IMR-90 (cell line): ENCODE measurements around the gene FAM234A. TPM values are rescaled to one million over a fixed set of nuclear protein-coding genes. Genes with fewer than 3 reads are reported as not detected.

ENCODE experiments used
- ATAC-seq: fragments of 200-7000 bp; cut with Tn5 transposase; 2 replicates; pipeline ENCODE4 v1.9.1; 2020; ENCODE audit warnings: low read depth, mild to moderate bottlenecking, moderate library complexity
- BruUV-seq: library from RNA; stranded (reverse); fragments of 400-500 nt; replicated peaks from 2 replicates; lab custom pipeline; 2021; lab: Mats Ljungman, UMichigan
- CTCF ChIA-PET: fragments of 300-600 bp; formaldehyde crosslinking; extraction: SDS; loops from one replicate; lab custom pipeline; 2021; ENCODE audit warnings: antibody characterized with exemption; lab: Yijun Ruan, JAX
- POLR2A ChIA-PET: fragments of 300-600 bp; sonication (Branson Sonifier 250); formaldehyde crosslinking; loops from one replicate; lab custom pipeline; 2022; ENCODE audit warnings: antibody characterized with exemption; ENCODE audit not compliant: unreplicated experiment; lab: Charles Lee
- DNase-seq: peaks from one replicate; pipeline ENCODE4 v3.0.0; 2013
- H2AFZ ChIP-seq: replicated peaks from 2 replicates; pipeline ENCODE3; 2013; ENCODE audit warnings: low read length, mild to moderate bottlenecking; ENCODE audit not compliant: poor library complexity
- H2AK5ac ChIP-seq: 2 replicates; pipeline ENCODE4 v1.6.1; 2013; ENCODE audit warnings: low read depth, low read length, inconsistent platforms
- H2AK9ac ChIP-seq: replicated peaks from 2 replicates; pipeline ENCODE3; 2013; ENCODE audit warnings: mild to moderate bottlenecking, low read depth, low read length, moderate library complexity; ENCODE audit not compliant: poor library complexity
- H2BK120ac ChIP-seq: 2 replicates; pipeline ENCODE4 v1.6.1; 2013; ENCODE audit warnings: low read depth, low read length, inconsistent platforms
- H2BK15ac ChIP-seq: 3 replicates; pipeline ENCODE4 v1.6.1; 2013; ENCODE audit warnings: low read depth, low read length, inconsistent platforms
- H2BK20ac ChIP-seq: 2 replicates; pipeline ENCODE4 v1.6.1; 2013; ENCODE audit warnings: low read depth, mild to moderate bottlenecking, inconsistent platforms, low read length, moderate library complexity
- H2BK5ac ChIP-seq: 2 replicates; pipeline ENCODE4 v1.6.1; 2013; ENCODE audit warnings: mild to moderate bottlenecking, low read depth, low read length, inconsistent platforms; ENCODE audit not compliant: poor library complexity, severe bottlenecking
- H3K14ac ChIP-seq: replicated peaks from 2 replicates; pipeline ENCODE4 v1.6.1; 2013; ENCODE audit warnings: low read depth, low read length, inconsistent platforms
- H3K18ac ChIP-seq: 2 replicates; pipeline ENCODE4 v1.6.1; 2013; ENCODE audit warnings: low read depth, low read length, control low read depth
- H3K23ac ChIP-seq: 2 replicates; pipeline ENCODE4 v1.6.1; 2013; ENCODE audit warnings: low read depth, low read length, inconsistent platforms
- H3K27ac ChIP-seq: 2 replicates; pipeline ENCODE4 v1.5.1; 2013; ENCODE audit warnings: mild to moderate bottlenecking, control low read depth, low read length; ENCODE audit not compliant: insufficient read depth
- H3K27me3 ChIP-seq: 2 replicates; pipeline ENCODE4 v1.6.1; 2013; ENCODE audit warnings: low read length; ENCODE audit not compliant: control insufficient read depth, insufficient read depth
- H3K36me3 ChIP-seq: 2 replicates; pipeline ENCODE4 v1.6.1; 2013; ENCODE audit warnings: low read length, mixed read lengths; ENCODE audit not compliant: control insufficient read depth, insufficient read depth
- H3K4ac ChIP-seq: 2 replicates; pipeline ENCODE4 v1.6.1; 2013; ENCODE audit warnings: low read depth, low read length, inconsistent platforms
- H3K4me1 ChIP-seq: 2 replicates; pipeline ENCODE4 v1.6.1; 2013; ENCODE audit warnings: low read length, mixed read lengths; ENCODE audit not compliant: control insufficient read depth, insufficient read depth
- H3K4me2 ChIP-seq: 2 replicates; pipeline ENCODE4 v1.6.1; 2013; ENCODE audit warnings: low read depth, mild to moderate bottlenecking, control low read depth, low read length, moderate library complexity
- H3K4me3 ChIP-seq: 2 replicates; pipeline ENCODE4 v1.5.1; 2013; ENCODE audit warnings: low read depth, mild to moderate bottlenecking, control low read depth, low read length, moderate library complexity; ENCODE audit not compliant: insufficient read depth
- H3K56ac ChIP-seq: 2 replicates; pipeline ENCODE4 v1.6.1; 2013; ENCODE audit warnings: low read length, inconsistent platforms; ENCODE audit not compliant: insufficient read depth; ENCODE audit errors: extremely low read depth
- H3K79me1 ChIP-seq, 2 experiments: 2 replicates each; pipeline ENCODE4 v1.6.1; 2013; ENCODE audit warnings: low read length in 2 of 2, inconsistent platforms in 1 of 2, low read depth in 1 of 2
- H3K9ac ChIP-seq: 2 replicates; pipeline ENCODE4 v1.6.1; 2013; ENCODE audit warnings: low read depth, low read length, control low read depth
- H3K9me1 ChIP-seq: 2 replicates; pipeline ENCODE4 v1.6.1; 2013; ENCODE audit warnings: low read length, inconsistent platforms; ENCODE audit not compliant: insufficient read depth
- H3K9me3 ChIP-seq: 2 replicates; pipeline ENCODE4 v1.6.1; 2013; ENCODE audit warnings: low read length; ENCODE audit not compliant: control insufficient read depth, insufficient read depth
- H4K20me1 ChIP-seq: 2 replicates; pipeline ENCODE4 v1.6.1; 2013; ENCODE audit warnings: low read length, inconsistent platforms; ENCODE audit not compliant: insufficient read depth
- H4K5ac ChIP-seq: 2 replicates; pipeline ENCODE4 v1.6.1; 2013; ENCODE audit warnings: mild to moderate bottlenecking, low read depth, low read length, control low read depth
- H4K8ac ChIP-seq, 2 experiments: 2 replicates each; pipeline ENCODE4 v1.6.1; 2013; ENCODE audit warnings: low read depth in 2 of 2, low read length in 2 of 2, control low read depth in 1 of 2, inconsistent platforms in 1 of 2
- H4K91ac ChIP-seq: 2 replicates; pipeline ENCODE4 v1.6.1; 2013; ENCODE audit warnings: low read depth, low read length, inconsistent platforms; ENCODE audit not compliant: insufficient read depth
- CEBPB ChIP-seq: IDR thresholded peaks from 2 replicates; pipeline ENCODE4 v1.6.1; 2012; ENCODE audit warnings: low read depth, low read length, improper control_type of control experiment
- MAFK ChIP-seq: IDR thresholded peaks from 2 replicates; pipeline ENCODE4 v1.6.1; 2012; ENCODE audit warnings: low read depth, low read length, improper control_type of control experiment
- WGBS, 2 experiments: methylation state at CpG; one replicate each; pipeline versions ENCODE4 v1.1.5 to v1.1.7; 2013; ENCODE audit warnings: missing lambda C conversion rate in 2 of 2; ENCODE audit not compliant: insufficient read length in 1 of 2; ENCODE audit errors: extremely low coverage in 2 of 2; 5-methylcytosine and 5-hydroxymethylcytosine counted together
- dilution Hi-C: fragments of 300-500 bp; cut with HindIII; formaldehyde crosslinking; loops from one replicate; pipeline ENCODE4 v1.14.3; 2018; ENCODE audit warnings: low sequenced_read_pairs; ENCODE audit not compliant: unreplicated experiment
- in situ Hi-C: fragments of 300-500 bp; cut with MboI; formaldehyde crosslinking; loops from 3 replicates; pipeline ENCODE4 v1.14.3; 2019; ENCODE audit warnings: low sequenced_read_pairs, inconsistent platforms, mixed read lengths
- intact Hi-C: fragments of 100-400 bp; cut with micrococcal nuclease; formaldehyde crosslinking; loops from 2 replicates; pipeline ENCODE4 v1.10.0; 2022
- polyA plus RNA-seq, 3 experiments: library from polyadenylated mRNA; depleted of rRNA; stranded (reverse); fragments of >200 nt; gene quantifications; 2 replicates each; pipeline ENCODE4 v1.2.3, GENCODE V29; 2012; ENCODE audit warnings: low replicate concordance in 1 of 3
- total RNA-seq: library from RNA; depleted of rRNA; stranded (reverse); fragments of >200 nt; gene quantifications from 2 replicates; pipeline ENCODE4 v1.2.3, GENCODE V29; 2012

Gene FAM234A
- total and polyA plus RNA-seq, 2 of the 4 experiments (the other 2 are of a cell fraction) = 30.3 to 64.2 TPM

DNA sequence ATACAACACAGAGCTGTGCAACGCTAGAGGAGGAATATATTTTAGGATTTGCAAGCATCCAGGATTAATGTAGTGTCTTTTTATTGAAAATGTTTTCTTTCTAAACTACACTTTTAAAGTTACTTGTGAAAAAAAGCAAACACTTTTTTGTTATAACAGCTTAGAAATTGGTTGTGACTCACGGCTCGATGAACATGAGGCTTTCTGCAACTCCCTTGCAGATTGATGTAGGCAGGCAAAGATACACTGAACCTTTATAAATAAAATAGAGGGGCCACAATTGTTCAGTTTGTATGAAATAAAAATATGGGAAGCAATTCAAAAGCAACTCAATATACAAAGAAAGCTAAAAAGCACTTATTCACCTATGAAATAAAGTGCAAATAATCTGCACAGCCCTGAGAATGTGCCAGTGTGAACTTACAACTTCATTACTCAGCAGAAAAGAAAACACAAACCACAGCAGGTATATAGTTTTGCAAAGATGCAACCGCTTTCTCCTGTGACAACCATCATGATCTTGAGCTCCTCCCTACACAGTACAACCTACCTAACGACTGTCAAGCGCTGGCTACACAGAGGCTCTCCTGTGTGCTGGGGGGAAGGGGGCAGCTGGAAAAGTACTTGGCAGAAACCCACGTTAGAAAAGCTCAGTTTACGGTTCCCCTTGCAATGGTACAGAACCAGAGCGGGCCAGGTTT is 6.3 kb upstream of the FAM234A start:
- H4K8ac ChIP-seq = peak overlapping the region; percentile 48 to 71; a peak in 1 of 4 replicates
- H2BK20ac ChIP-seq = no peak overlapping the region
- H3K79me1 ChIP-seq = peaks cover 10 to 47% of the 10 kb centered on the region in 2 experiments
- no peaks in the 10 kb centered on the region for H3K9me3 ChIP-seq
- POLR2A ChIA-PET = no interaction called here
- peaks cover 24% of the 10 kb centered on the region for H3K36me3 ChIP-seq
- intact Hi-C loops = no loop called here
- no peaks in the 10 kb centered on the region for H3K4me1 ChIP-seq
- DNase-seq (peak; percentile 10), ATAC-seq (peak; percentile 9)
- peak overlapping the region; percentile 100 for H2AFZ ChIP-seq
- H4K5ac ChIP-seq = no peak overlapping the region
- no peak for TF ChIP-seq CEBPB
- peak; percentile 84 for TF ChIP-seq MAFK
- CTCF ChIA-PET = interaction anchor here (0.7 to 1.2 kb wide), 3 partner anchors 12 to 134 kb away, joined by 4 to 5 read pairs (median 4); no protein-coding TSS in a partner anchor
- in situ Hi-C loops = no loop called here
- peak overlapping the region; percentile 93 for H3K4me2 ChIP-seq
- H3K4me3 ChIP-seq = peak overlapping the region; percentile 87
- H3K18ac ChIP-seq = no peak overlapping the region
- H3K27ac ChIP-seq = peak overlapping the region; percentile 97
- H3K9ac ChIP-seq = peak overlapping the region; percentile 97
- no peaks in the 10 kb centered on the region for H3K27me3 ChIP-seq
- H3K4ac ChIP-seq = peak overlapping the region; percentile 82
- 0% methylated on average over 3 of the region's 9 CpGs; no CpG with 5 or more reads in 1 of the 2 experiments for WGBS, 2 experiments
- H2AK9ac ChIP-seq = peak overlapping the region; percentile 94
- no peak overlapping the region for H2BK120ac ChIP-seq
- BruUV-seq = no TSS peak
- H3K9me1 ChIP-seq = peaks cover 6% of the 10 kb centered on the region; the same call in 1 of the 2 replicates
- H3K14ac ChIP-seq = peak overlapping the region; percentile 96
- H3K56ac ChIP-seq = peak overlapping the region; percentile 83; the same call in 1 of the 2 replicates
- H4K20me1 ChIP-seq = peaks cover 45% of the 10 kb centered on the region
- dilution Hi-C loops = no loop called here
- H2BK15ac ChIP-seq = no peak overlapping the region
- peak overlapping the region; percentile 99 for H2BK5ac ChIP-seq
- H2AK5ac ChIP-seq = peak overlapping the region; percentile 59
- peak overlapping the region; percentile 82 for H3K23ac ChIP-seq
- H4K91ac ChIP-seq = peak overlapping the region; percentile 16; the same call in 1 of the 2 replicates
